M059J (cell line): Measurements from ENCODE around the gene PSMG4. TPM values are rescaled to one million over a fixed set of nuclear protein-coding genes. Genes with fewer than 3 reads are reported as not detected.

Source experiments
- DNase-seq: peaks from one replicate; pipeline ENCODE4 v3.0.0-alpha.2; 2012; ENCODE audit warnings: low read depth
- total RNA-seq: library from RNA; depleted of rRNA; stranded (reverse); fragments of >200 nt; shearing (Covaris generic); gene quantifications from 2 replicates; pipeline ENCODE4 v1.2.3, GENCODE V29; 2014

Gene PSMG4
- total RNA-seq, 1 experiment from 2014 or later: 35.1 TPM

GRCh38 chr6:3276174-3277167 is 17.7 kb downstream of the PSMG4 start:
- no peak for DNase-seq

DNA sequence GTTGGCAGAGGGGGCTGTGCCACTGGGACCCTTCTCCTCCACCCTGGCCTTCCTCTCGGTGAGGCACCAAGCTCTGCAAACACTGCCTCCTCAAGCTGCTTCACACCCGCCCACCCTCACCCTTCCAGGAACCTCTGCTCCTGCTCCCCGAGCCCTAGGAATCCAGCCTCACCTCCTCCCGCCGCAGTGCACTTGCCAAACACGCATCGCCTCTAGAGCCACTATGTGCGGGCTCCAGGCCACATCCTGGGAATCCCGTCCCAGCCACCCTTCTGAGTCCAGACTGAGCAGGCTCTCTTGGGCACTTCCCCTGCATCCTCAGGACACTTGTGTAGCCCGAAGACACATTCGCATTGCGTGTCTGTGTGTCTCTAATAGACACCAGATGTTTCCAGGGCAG is 18.5 kb downstream of the PSMG4 start:
- no peak for DNase-seq

- no peak for DNase-seq
Measured at GRCh38 chr6:3277851-3278416, 19.2 kb downstream of the PSMG4 start.

GRCh38 chr6:3278691-3279090 is 19.9 kb downstream of the PSMG4 start:
- DNase-seq: no peak

- DNase-seq: no peak
Measured at GRCh38 chr6:3280091-3280490, 21.3 kb downstream of the PSMG4 start.

GRCh38 chr6:3280866-3281465 is 22.2 kb downstream of the PSMG4 start:
- peak; percentile 34 for DNase-seq

DNA sequence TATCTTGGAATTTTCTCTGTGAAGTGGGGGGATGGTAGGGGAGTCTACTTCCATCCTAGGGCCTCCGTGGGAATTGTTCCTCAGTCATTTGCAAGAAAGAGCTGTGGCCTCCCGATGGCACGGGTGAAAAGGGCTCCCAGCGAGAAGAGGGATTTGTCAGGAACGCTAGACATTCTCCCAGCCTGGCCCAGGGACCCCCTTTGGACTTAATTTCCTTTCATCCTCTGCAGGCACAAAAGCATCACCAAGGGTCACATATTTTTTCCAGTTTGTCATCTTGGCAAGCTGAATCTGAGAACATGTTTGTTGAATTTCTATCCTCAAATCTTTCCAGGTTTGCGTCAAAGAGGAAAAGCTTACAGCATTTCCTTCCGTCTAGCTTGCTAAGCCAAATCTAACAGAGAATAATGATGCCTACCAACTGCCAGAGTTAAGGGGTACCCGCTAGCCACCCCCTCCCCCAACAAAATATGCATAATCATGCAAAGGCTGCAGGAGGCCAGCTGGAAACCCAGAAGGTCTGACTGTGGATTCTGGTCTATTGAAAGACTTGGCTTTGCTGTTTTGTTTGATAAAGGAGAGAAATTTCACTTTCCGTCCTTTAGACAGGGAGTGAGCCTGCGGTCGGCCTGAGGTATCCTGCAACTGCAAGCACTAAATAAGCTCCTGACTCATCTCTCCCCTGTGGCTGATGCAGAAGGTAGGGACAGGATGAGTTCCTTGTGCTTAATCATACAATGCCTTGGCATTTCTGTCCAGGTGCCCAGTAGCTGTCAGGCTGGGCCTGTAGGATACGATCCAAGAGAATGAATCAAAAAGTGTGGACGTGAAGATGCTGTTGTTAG is 23.1 kb downstream of the PSMG4 start:
- peak; percentile 99 for DNase-seq

DNA sequence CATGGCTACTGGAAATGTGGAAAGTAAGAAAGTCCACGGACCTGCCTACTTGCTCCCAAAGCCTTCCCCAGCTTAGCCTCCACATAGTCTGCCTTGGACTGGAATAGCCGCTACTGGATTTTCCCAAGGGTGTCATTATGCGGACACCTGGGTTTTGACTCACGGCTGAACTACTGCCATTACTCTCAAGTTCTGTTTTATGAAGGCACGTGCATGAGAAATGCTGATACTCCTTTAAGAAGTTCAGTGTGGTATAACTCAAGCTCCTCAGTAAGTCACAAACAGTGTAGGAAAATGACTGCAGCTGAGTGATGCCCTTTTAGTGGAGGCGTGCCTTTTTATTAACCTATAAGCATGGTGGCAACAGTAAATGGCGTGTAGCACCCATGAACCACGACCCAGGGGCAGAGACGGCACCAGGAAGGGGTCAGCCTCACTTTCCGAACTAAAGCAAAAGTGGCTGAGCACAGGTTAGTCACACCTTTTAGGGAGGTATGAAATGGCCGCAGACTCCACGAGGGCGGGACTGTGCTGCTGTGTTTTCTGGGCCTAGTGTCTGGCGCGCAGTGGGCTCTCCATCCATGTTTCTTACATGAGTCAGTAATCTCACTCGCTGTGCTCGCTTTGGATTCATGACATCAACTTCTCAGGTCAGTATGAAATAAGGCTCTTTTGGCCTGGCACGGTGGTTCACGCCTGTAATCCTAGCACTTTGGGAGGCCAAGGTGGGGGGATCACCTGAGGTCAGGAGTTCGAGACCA is 23.9 kb downstream of the PSMG4 start:
- DNase-seq: no peak

DNA sequence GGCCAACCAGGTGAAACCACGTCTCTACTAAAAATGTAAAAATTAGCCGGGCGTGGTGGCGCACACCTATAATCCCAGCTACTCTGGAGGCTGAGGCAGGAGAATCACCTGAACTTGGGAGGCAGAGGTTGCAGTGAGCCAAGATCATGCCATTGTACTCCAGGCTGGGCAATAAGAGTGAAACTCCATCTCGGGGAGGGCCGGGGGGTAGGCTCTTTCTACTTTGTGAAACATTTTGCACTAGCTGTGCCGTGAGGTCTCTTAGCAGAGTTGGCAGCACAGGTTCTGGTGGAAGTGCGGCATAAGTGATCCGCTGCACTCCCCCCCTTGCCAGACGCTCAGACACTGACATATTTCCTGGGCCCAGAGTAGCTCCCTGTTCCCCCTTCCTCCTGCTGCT is 24.5 kb downstream of the PSMG4 start:
- no peak for DNase-seq

- DNase-seq: no peak
Measured at GRCh38 chr6:3283641-3284435, 25.1 kb downstream of the PSMG4 start.

DNA sequence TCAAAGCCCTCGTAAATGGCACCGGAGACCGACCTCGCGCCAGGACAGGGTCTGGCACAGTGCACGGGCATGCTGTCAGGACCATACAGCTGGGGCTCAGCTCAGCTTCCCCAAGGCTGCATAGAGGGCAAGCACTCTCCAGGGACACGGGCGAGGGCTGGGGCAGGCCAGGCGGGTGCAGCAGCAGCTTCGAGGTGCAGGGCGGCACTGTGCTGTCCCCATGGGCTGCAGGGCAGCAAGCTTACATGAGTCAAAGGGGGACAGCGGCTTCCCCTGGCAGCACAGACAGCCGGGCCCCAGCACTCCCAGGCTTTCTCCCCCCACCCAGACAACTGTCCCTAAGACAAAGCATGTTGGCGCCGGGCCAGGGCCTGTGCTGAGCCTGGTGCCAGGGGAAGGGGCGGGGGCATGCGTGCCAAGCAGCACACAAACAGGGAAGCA is 25.7 kb downstream of the PSMG4 start:
- DNase-seq: peak; percentile 48

GRCh38 chr6:3285049-3285639 is 26.4 kb downstream of the PSMG4 start:
- DNase-seq: no peak

DNA sequence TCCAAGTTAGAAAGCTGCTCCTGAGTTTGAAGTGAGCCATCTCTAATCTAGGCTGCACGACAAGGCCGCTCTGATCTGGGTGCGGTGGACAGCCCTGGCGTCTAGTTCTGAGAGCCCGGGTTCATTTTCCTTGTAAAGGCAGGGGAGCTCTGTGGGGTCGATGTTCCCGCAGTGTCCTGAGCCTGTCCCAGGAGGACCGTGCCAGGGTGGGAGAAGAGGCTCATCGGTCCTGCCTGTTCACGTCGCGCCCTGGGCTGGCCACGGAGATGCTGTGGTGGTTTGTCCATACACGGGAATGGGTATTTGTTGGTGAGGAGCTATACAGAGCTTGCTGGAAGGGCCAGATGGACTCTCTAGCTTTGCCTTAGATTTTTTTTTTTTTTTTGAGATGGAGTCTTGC is 27.0 kb downstream of the PSMG4 start:
- no peak for DNase-seq

GRCh38 chr6:3286641-3287171 is 28.0 kb downstream of the PSMG4 start:
- no peak for DNase-seq

DNA sequence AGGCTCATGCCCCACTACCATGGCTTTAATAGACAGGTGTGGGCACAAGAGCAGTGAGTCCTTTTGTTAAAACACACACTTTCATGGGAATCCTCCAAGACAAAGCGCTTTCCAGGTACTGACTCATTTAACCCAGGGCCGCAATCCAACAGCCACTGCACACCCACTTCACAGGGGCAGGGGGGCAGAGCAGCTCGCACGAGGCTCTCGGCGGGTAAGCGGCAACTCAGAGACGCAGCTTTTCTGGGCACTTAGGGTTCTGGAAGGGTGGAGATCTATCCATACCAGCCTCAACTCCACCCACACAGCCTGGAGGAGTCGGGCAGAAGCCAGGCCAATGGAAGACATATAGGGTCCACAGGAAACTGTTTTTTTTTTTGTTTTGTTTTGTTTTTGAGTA is 28.6 kb downstream of the PSMG4 start:
- no peak for DNase-seq

DNA sequence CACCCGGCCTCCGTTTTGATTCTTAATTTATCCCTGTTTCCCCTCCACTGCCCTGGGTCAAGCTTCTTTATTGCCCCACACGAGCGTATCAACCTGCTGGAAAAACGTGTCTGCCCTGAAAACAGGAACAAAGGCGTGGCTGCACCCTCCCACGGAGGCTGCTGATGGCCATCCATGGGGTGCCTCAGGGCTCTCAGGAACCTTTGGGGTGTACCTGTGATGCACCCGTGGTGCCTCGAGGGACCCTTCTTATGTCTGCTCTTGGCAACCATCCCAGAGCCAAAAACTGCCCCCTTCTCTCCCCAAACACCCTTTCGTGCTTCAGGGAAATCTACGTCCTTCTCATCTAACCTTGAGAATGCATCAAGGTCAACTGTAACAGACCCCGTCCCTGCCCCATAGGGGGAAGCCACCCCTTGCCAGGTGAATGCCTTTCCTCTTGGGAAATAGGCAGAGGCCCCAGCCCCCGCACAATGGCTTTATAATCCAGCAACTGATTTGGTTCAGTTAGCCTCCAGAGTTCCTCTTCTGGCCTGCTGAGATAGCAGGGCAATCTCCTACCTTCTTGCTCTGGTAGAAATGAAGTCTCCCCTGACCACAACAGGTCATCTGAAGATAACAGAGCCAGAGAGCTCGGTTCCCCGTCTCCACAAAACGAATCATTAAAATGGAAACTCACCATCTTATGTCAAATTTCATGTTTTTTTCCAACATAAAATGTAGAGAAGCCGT is 29.4 kb downstream of the PSMG4 start:
- DNase-seq: no peak

DNA sequence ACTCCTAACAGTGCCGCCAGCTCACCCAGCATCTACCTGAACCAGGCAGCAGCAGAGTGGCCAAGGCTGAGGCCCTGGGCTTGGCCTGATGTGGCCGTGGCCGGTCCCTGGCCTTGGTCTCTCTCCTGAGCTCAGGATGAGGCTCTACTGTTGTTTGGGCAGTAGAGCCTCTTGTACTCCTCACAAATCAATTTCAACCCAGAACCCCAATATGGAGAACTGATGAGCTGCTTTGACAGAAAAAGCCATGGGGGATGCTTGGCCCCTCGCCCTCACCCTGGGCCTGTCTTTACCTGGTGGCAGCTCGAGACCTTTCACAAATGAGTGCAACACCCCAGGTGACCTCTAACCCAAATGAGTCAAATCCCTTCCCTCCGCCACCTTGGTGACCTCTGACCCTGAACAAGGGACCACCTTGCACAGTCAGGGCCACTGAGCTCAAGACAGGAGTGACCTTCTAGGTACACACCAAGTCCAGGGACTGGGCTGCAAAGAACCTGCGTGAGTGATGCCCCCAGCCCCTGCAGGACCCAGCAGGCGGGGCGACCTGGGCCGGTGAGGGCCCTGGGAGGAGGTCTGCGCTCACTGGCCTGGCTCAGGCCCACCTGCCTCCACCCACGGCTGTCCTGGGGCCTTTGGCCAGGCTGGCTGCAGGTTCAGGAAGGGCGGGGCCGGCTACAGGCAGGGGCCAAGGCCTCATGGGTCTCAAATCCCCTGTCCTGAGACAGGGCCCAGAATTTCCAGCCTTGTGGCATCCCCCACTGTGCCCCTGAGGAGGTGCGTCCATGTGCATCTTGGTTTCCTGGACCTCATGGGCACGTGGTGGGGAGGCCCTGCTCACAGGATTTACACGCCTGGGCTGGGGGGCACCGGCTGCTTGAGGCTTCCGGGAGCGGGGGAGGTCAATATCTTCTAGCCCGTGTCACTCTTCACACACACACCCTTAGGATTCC is 30.2 kb downstream of the PSMG4 start:
- DNase-seq: no peak

DNA sequence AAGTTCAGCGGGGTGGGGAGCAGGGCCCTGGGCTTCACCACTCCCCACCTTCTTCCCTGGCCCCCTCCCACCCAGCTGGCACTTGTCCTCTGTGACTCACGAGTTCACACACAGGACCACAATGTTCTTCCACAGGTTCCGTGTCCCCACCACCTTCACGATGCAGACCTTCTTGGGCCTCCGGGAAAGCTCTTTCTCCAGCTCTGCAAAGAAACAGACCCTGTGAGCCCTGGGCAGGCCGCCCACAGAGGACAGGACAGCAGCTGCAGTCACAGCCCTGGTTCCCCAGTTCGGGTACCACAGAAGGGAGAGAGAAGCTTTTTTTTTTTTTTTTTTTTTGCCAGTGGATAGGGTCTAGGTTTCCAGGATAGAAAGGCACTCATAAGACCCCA is 30.9 kb downstream of the PSMG4 start:
- no peak for DNase-seq
